Calu3 (cell line): Measurements from ENCODE around the gene DKKL1. TPM values are rescaled to one million over a fixed set of nuclear protein-coding genes. Genes with fewer than 3 reads are reported as not detected.

Source experiments
- BruUV-seq: library from RNA; stranded (reverse); fragments of 400-500 nt; replicated peaks from 2 replicates; lab custom pipeline; 2021; lab: Mats Ljungman, UMichigan
- CTCF ChIA-PET: fragments of 300-600 bp; sonication (Branson Sonifier 250); formaldehyde crosslinking; loops from one replicate; lab custom pipeline; 2022; ENCODE audit warnings: antibody characterized with exemption; lab: Charles Lee
- DNase-seq: peaks from one replicate; pipeline ENCODE4 v3.0.0; 2022
- H3K27ac Mint-ChIP-seq: one replicate; pipeline ENCODE4 v1.8.0; 2022; ENCODE audit warnings: mixed read lengths; ENCODE audit not compliant: unreplicated experiment
- H3K27me3 Mint-ChIP-seq: one replicate; pipeline ENCODE4 v1.8.0; 2022; ENCODE audit warnings: mixed read lengths; ENCODE audit not compliant: unreplicated experiment
- H3K36me3 Mint-ChIP-seq: one replicate; pipeline ENCODE4 v1.8.0; 2022; ENCODE audit warnings: mild to moderate bottlenecking, moderate library complexity, mixed read lengths; ENCODE audit not compliant: insufficient read depth, unreplicated experiment
- H3K4me1 Mint-ChIP-seq: one replicate; pipeline ENCODE4 v1.8.0; 2022; ENCODE audit warnings: mild to moderate bottlenecking, low read depth, mixed read lengths; ENCODE audit not compliant: unreplicated experiment
- H3K4me3 Mint-ChIP-seq: one replicate; pipeline ENCODE4 v1.8.0; 2022; ENCODE audit warnings: mild to moderate bottlenecking, low read depth, moderate library complexity, mixed read lengths; ENCODE audit not compliant: unreplicated experiment
- H3K9me3 Mint-ChIP-seq: one replicate; pipeline ENCODE4 v1.8.0; 2022; ENCODE audit warnings: low read depth, mixed read lengths; ENCODE audit not compliant: unreplicated experiment
- CTCF ChIP-seq: fragments of 200-600 bp; IDR thresholded peaks from one replicate; pipeline ENCODE4 v1.8.0; 2022; ENCODE audit warnings: antibody characterized with exemption; ENCODE audit not compliant: unreplicated experiment
- intact Hi-C: fragments of 100-400 bp; cut with micrococcal nuclease; formaldehyde crosslinking; loops from one replicate; pipeline ENCODE4 v1.10.0; 2022; ENCODE audit not compliant: unreplicated experiment
- total RNA-seq: library from RNA; stranded (reverse); gene quantifications from 2 replicates; pipeline ENCODE4 v1.2.3, GENCODE V29; 2022

DKKL1 gene
- total RNA-seq, 1 experiment from 2014 or later, result not detected

GRCh38 chr19:49382639-49383038 is 19.0 kb downstream of the DKKL1 start:
- Mint-ChIP-seq H3K4me3 (no peak overlapping the region), H3K36me3 (no peaks in the 10 kb centered on the region), H3K27ac (no peak overlapping the region), H3K4me1 (no peaks in the 10 kb centered on the region), H3K27me3 (peaks cover 16% of the 10 kb centered on the region), H3K9me3 (peaks cover 5% of the 10 kb centered on the region)
- CTCF ChIA-PET, result interaction anchor here (0.8 kb wide), 1 partner anchor 30 kb away, joined by 4 read pairs; no protein-coding TSS in a partner anchor
- DNase-seq, result no peak
- intact Hi-C loops, result no loop called here
- BruUV-seq, result no TSS peak
- no peak for TF ChIP-seq CTCF

- Mint-ChIP-seq H3K36me3 (no peaks in the 10 kb centered on the region), H3K27me3 (peaks cover 25% of the 10 kb centered on the region), H3K9me3 (peaks cover 5% of the 10 kb centered on the region), H3K4me1 (no peaks in the 10 kb centered on the region), H3K4me3 (no peak overlapping the region), H3K27ac (no peak overlapping the region)
- no TSS peak for BruUV-seq
- intact Hi-C loops, result no loop called here
- TF ChIP-seq CTCF, result no peak
- CTCF ChIA-PET, result interaction anchor here (0.7 to 1.0 kb wide), 3 partner anchors 8 to 61 kb away, joined by 3 to 4 read pairs (median 4); no protein-coding TSS in a partner anchor
- DNase-seq, result no peak
Measured at GRCh38 chr19:49383599-49383998, 19.9 kb downstream of the DKKL1 start.

GRCh38 chr19:49387936-49388372 is 24.3 kb downstream of the DKKL1 start, which contains the start of gene KASH5:
Gene KASH5, plus strand, starts transcription at chr19:49388249. Its CDS starts 2,635 bp downstream, at chr19:49390884.
- Mint-ChIP-seq H3K27ac (no peak within 1 kb of the TSS), H3K27me3 (peaks cover 53% of the 10 kb centered on the region), H3K36me3 (no peaks in the 10 kb centered on the region), H3K4me3 (no peak within 1 kb of the TSS), H3K9me3 (no peaks in the 10 kb centered on the region), H3K4me1 (peaks cover 9% of the 10 kb centered on the region)
- intact Hi-C loops, result no loop called here
- BruUV-seq, result no TSS peak
- no peak for DNase-seq
- CTCF ChIA-PET, result no interaction called here
- TF ChIP-seq CTCF, result no peak

- Mint-ChIP-seq H3K4me3 (no peak overlapping the region), H3K4me1 (peaks cover 9% of the 10 kb centered on the region), H3K27ac (no peak overlapping the region), H3K27me3 (peaks cover 59% of the 10 kb centered on the region), H3K36me3 (no peaks in the 10 kb centered on the region), H3K9me3 (no peaks in the 10 kb centered on the region)
- no peak for TF ChIP-seq CTCF
- BruUV-seq, result no TSS peak
- intact Hi-C loops, result no loop called here
- CTCF ChIA-PET, result no interaction called here
- no peak for DNase-seq
Measured at GRCh38 chr19:49389406-49389805, 25.7 kb downstream of the DKKL1 start.
